HG03060 (cell line): ENCODE data around the gene CFAP126.
A peak's percentile ranks its signal among the peaks of the same experiment; 100 is the strongest.
"Not testable (repeated sequence)": the region's sequence is repeated elsewhere in the genome, so short reads cannot be mapped to it uniquely, and the experiment has no call there.

Experiments used
- ATAC-seq: cut with Tn5 transposase; IDR thresholded peaks from one replicate; pipeline ENCODE4 v1.9.1; 2021; ENCODE audit warnings: low read depth, moderate number of reproducible peaks; ENCODE audit not compliant: unreplicated experiment

The CFAP126 gene, protein sequence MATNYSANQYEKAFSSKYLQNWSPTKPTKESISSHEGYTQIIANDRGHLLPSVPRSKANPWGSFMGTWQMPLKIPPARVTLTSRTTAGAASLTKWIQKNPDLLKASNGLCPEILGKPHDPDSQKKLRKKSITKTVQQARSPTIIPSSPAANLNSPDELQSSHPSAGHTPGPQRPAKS

DNA sequence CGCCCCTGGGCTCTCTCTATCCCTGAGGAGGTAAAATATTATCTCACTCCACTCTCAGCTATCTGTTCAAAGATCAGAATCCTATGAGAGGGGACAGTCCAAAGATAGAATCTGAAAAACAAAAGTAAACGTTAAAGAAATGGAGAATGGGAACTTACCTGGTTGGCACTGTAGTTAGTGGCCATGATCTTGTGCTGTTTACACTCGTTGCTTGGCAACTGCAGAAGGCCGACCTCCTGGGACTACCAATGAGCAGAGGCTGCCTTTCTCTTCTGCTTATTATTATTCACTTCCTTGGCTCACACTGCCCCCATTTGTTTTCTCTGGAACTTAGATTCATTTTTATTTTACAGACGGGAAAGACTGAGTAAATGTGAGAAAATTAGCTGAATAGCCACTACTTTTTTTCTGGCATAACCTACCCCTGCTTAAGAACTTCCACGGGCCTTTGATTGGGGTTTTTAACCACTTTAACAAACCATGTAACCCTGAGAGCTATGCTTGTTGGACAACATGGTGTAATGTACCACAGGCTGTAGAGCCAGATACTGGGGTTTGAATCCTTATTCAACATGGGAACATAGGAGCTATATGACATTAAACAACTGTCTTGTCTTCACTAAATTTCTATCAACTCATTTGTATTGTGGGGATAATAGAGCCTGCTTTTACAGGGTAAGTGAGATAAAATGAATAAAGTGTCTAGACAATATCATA, at the start of gene CFAP126:
CFAP126 (minus strand) TSS at position 193 of the 717 bp plus-strand sequence; CDS start at position 185, 8 bp downstream.
- peak; percentile 97 for ATAC-seq

DNA sequence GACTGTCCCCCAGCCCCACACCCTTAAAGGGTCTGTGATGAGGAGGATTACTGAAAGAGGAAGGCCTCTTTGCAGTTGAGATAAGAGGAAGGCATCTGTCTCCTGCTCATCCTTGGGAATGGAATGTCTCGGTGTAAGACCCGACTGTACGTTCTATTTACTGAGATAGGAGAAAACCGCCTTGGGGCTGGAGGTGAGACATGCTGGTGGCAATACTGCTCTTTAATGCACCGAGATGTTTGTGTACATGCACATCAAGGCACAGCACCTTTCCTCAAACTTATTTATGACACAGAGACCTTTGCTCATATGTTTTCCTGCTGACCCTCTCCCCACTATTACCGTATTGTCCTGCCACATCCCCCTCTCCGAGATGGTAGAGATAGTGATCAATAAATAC, 45.4 kb upstream of the CFAP126 start:
- not testable (repeated sequence) for ATAC-seq

DNA sequence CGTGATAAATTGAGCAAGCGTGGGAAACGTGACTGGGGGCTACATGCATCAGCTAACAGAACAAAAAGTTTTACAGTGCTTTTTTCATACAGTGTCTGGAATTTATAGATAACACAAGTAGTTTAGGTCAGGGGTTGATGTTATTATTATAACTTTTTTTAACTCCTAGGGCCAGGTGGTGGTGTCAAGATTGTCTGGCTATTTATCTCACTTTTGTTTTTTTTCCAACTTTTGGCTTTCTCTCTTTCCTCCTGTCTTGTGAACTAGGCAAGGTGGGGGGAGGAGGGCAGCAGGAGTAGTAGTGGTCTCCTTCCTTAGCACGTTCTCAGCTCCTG, 42.9 kb upstream of the CFAP126 start:
- not testable (repeated sequence) for ATAC-seq

DNA sequence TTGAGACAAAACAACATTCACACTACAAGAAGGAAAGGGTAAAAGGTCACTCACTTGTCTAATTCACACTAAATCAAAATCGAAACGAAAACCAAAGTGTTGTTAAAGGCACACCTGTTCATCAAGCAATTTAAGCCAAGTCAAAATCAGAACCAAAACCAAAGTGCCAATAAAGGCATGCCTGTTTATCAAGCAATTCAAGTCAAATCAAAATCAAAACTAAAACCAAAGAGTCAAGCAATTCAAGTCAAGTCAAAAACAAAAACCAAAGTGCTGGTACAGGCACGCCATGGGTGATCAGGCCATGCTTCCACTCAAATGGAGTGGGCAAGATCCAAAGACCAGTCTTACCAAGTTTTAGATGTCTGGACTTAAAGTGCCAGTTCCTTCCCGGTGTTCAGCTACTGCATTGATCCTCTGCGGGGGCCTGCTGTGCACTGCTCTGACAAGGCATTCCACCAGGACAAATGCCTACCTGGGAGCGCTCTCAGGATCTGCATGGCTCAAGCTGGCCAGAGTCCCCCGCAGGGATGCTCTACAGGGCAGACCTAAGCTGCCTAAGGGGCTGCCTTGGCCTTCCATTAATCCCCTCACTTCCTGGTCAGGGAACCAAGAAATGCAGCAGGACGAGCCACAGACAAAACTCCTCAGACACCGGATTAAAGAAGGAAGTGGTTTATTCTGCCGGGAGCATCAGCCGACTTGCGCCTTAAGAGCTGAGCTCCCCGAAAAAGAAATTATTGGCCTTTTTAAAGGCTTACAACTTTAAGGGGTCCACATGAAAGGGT, 42.4 kb upstream of the CFAP126 start:
- not testable (repeated sequence) for ATAC-seq

DNA sequence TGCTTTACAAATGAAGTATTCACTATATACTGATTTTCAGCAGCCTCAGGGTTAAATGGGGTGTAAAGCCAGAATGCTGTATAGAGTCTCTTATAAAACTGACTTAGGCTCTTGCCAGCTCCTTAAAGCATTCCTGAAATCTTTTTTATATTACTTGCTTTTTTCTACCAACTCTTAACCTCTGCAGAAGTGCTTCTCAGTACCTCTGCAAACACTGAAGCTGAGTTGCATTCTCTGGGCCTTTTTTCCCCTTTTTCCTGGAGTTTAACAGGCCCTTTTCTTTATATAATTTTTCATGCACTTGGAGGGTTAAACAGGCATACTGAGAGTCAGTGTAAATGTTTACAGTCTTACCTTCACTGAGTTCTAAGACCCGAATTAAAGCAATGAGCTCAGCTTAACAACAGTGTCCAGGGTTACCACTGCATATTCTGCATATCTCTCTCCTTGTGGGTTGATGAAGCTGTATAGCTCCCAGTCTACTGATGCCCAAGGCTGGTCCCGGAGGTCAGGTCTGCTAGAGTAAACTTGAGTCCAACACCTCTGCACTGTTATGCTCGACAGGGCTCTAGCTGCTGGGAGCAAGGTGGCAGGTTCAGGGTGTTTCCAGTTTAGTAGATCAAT, 40.9 kb upstream of the CFAP126 start:
- ATAC-seq: no peak

DNA sequence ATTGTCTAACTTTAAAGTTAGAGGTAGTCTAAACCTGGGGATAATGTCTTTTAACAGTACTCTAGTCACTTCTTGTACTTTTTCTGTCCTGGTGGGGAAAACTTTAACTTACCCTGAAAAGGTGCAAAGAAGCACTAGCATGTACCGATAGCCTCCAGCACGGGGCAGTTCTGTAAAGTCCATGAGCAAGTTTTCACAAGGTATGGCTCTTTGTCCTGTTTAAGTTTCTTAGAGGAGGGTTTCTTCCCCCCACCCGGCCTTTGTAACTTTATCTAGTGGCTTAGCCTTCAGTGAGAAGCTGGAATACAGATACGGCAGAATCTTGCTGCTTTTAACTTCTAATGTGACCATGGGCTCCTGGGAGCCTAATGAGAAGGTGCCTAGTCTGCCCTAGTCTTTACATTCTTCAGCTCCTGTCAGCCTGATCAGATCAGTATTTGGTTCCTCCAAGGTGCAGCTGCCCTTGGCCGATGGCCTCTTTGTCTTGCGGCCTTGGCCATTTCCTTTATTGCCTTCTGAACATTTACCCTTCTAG, 39.8 kb upstream of the CFAP126 start:
- ATAC-seq: no peak

DNA sequence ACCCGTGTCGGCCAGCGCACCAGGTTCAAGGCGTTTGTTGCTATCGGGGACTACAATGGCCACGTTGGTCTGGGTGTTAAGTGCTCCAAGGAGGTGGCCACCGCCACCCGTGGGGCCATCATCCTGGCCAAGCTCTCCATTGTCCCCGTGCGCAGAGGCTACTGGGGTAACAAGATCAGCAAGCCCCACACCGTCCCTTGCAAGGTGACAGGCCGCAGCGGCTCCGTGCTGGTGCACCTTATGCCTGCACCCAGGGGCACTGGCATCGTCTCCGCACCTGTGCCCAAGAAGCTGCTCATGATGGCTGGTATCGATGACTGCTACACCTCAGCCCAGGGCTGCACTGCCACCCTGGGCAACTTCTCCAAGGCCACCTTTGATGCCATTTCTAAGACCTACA, 38.9 kb upstream of the CFAP126 start:
- not testable (repeated sequence) for ATAC-seq

DNA sequence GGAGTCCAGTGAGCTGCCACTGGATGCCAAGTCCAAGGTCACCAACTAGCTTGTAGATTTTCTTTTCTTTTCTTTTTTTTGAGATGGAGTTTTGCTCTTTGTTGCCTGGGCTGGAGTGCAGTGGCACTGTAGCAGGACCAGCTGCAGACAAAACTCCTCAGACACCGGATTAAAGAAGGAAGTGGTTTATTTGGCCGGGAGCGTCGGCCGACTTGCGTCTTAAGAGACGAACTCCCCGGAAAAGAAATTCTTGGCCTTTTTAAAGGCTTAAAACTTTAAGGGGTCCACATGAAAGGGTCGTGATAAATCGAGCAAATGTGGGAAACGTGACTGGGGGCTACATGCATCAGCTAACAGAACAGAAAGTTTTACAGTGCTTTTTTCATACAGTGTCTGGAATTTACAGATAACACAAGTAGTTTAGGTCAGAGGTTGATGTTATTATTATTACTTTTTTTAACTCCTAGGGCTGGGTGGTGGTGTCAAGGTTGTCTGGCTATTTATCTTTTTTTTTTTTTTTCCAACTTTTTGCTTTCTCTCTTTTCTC, 36.4 kb upstream of the CFAP126 start:
- ATAC-seq: no peak

DNA sequence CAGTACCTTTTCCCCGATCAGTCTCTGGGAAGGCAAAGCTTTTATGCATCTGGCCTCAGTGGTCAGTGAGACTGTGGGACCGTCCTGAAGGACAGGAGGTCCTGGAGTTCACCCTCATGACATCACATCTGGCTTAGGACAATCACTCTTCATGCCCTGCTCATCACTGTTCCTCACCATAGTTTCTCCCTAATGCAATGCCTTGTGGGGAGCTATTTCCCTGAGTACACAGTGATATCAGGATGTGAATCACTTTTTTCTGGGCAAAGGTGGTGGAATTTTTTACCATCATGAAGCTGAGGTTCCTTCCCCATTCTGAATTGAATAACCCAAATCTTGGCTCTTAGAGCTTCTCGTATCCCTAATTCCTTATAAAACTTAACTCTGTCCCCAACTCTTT, 34.8 kb upstream of the CFAP126 start:
- ATAC-seq: no peak

DNA sequence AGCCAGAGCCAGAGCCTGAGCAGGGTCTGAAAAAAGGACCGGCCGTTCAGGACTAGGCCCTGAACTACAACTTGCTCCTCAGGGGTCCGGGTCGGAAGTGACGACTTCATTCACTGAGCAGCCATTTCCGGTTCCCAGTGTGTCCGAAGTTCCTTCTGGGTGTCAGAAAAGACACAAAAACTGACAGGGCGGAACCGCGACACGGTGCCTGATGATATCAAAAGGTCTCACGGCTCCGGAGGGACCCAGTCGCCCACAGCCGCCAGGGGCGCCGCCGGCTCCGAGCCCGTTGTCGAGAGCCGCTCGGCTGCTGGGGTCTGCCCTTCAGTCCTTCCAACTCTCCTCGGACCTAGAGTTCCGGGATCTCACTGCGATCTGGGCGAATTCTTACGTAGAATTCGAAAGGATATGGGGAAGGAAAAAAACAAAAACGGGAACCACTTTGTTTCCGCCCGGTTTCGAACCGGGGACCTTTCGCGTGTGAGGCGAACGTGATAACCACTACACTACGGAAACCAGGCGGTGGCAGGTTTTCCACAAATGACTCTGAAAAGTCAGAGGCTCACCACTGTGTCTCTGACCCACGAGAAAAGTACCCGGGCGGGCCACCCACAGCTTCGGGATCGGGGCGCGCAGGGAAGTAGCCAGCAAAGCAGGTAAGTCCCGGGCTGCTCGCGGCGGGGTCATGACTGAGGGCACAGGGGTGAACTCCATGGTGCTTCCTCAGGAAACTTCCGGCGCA, 31.8 kb upstream of the CFAP126 start:
- peak; percentile 79 for ATAC-seq

DNA sequence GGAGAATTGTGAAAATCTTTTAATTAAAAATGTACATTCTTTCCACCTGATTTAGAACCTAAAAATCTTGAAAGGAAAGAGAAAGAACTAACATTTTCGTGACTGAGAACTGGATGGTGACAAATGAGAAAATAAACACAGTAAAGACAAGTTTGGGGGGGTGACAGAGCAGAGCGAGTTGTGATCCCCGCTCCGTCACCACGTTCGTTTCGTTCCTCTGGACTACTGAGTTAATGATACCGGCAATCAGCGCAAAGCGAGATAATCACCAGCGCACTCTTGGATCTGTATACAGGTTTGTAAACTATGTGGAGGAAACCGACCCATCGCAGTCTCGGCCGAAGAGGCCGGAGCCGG, 31.2 kb upstream of the CFAP126 start:
- no peak for ATAC-seq

DNA sequence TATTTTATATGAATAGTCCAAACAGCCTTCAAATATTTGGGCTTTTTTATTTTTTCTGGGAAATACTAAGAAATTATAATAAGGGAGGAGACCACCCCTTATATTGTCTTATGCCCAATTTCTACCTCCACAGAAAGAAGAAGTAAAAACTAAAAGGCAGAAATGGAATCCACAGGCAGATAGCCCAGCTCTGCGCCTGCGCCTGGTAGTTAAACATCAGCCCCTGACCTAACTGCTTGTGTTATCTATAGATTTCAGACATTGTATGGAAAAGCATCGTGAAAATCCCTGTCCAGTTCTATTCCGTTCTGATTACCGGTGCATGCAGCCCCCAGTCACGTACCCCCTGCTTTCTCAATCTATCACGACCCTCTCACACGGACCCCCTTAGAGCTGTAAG, 29.4 kb upstream of the CFAP126 start:
- not testable (repeated sequence) for ATAC-seq

DNA sequence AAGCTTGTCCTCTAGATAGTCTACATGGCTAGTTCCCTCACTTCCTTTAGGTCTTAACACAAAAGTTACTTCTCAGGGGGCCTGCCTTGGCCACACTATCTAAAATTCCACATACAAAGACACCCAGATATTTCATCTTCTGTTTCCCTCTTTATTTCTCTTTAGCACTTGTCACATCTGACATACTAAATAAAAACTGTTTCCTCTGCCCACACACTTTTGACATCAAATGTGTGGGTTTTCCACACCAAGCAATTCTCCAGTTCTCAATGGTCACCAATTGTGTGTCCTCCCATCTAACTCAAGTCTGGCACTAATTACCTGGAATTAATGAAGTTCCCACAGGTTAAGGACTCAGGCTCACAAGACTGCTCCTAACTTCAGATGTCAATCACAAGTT, 25.5 kb upstream of the CFAP126 start:
- no peak for ATAC-seq

DNA sequence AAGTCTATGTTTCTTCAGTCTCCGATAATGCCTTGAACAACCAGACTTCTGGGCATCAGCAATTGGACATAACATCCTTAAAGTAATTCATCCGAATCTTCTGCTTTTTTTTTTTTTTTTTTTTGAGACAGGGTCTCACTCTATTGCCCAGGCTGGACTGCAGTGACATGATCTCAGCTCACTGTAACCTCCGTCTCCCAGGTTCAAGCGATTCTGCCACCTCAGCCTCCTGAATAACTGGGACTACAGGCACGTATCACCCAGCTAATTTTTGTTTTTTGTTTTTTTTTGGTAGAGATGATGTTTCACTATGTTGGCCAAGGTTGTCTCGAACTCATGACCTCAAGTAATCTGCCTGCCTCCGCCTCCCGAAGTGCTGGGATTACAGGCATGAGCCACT, 23.9 kb upstream of the CFAP126 start:
- ATAC-seq: no peak

DNA sequence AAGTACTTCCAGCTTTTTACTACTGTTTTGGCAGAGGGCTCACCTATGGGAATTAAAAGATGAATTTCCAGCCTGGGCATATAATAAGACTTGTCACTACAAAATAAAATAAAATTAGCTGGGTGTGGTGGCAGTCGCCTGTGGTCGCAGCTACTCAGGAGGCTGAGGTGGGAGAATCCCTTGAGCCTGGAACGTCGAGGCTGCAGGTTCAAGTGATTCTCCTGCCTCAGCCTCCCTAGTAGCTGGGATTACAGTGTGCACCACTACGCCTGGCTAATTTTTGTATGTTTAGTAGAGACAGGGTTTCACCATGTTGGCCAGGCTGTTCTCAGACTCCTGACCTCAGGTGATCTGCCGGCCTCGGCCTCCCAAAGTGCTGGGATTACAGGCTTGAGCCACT, 23.5 kb upstream of the CFAP126 start:
- ATAC-seq: not testable (repeated sequence)

DNA sequence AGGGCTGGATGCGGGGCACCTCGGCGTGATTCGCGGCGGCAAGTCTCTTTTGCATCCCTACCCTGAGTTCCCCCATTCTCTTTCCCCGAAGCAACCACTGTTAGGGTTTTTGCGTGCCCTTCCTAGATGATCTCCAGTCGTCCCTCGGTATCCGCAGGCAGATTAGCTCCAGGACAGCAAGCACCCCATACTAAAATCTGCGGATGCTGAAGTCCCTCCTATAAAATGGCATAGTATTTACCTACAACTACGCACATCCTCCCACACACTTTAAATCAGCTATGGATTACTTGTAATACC, 22.8 kb upstream of the CFAP126 start:
- ATAC-seq: no peak

DNA sequence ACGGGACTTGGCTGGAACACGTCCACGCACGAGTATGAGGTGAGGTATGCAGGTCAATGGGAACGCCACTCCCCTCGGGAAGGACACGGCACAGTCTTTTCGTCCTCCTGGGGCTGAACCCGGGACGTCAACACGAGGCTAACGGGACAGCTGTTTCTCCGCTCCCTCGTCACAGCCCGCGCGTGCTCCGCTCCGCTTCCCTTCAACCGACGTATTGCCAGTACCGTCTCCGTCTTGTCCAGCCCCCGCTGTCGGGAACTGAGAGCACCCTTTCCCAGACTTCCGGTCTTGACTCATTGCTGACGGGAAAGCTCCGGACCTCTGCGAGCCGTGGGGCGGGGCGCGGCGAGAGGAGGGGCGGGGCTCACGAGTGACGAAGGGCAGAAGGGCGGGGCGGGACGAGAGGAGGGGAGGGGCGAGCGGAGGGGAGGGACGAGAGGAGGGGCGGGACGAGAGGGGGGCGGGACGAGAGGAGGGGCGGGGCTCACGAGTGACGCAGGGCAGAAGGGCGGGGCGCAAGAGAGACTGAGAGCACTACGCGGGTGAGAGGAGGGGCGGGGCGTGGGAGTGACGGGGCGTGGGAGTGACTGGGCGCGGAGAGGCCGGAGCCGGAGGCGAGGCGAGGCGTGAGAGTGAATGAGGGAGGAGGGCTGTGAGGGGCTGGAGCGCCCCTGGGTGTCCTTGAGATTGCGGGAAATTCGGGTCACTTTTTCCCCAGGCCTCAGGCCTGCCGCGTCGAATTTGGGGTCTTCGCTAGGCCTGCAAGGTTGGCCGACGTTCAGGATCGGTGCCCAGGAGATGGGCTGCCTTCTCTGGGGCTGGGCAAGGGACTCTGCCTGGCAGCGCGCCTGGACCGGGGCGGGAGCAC, 22.2 kb upstream of the CFAP126 start:
- ATAC-seq: peak; percentile 59

DNA sequence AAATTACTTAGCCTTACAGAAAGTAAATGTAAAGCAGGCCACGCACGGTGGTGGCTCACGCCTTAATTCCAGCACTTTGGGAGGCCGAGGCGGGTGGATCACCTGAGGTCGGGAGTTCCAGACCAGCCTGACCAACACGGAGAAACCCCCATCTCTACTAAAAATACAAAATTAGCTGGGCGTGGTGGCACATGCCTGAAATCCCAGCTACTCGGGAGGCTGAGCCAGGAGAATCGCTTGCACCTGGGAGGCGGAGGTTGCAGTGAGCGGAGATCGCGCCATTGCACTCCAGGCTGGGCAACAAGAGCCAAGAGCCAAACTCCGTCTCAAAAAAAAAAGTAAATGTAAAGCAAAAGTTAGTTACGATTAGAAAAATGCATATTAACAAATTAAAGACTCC, 21.5 kb upstream of the CFAP126 start:
- ATAC-seq: not testable (repeated sequence)

DNA sequence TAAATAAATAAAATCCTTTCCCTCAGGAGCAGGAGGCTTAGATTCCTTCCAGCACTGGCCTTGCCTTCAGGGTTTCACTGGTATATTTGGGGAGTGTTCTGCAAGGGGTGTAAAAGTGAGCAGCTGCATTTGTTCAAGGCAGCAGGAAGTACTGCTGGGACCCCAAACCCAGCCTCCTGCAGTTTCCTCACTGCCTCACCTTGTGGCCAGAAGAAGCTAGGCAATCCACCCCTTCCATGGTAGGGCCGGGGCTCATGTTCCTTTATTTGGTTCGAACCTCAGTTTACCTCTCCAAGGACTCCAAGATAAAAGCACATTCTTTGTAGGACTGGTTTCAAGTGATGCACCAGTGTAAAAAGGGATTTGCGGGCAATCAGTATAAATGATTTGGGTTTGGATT, 21.0 kb upstream of the CFAP126 start:
- no peak for ATAC-seq
